Adrenal gland (tissue), 12 donors: Measurements from ENCODE around the gene CST9L. TPM values are rescaled to one million over a fixed set of nuclear protein-coding genes. Genes with fewer than 3 reads are reported as not detected.

Experiments used
- DNase-seq, 7 donors: peaks; one replicate each; pipeline ENCODE4 v3.0.0-alpha.2; 2019 to 2020
- H3K27ac ChIP-seq, 5 donors: fragments of 200-600 bp; sonication (generic) in 4 of 5; 1 replicate in 3 of 5; 2 replicates in 2 of 5; pipeline versions ENCODE4 v1.5.1 to v1.8.0; 2016 to 2020; ENCODE audit warnings: mild to moderate bottlenecking in 1 of 5
- H3K27me3 ChIP-seq: fragments of 200-600 bp; 2 replicates; pipeline ENCODE4 v1.8.0; 2021
- H3K36me3 ChIP-seq, 2 donors: fragments of 200-600 bp; replicated peaks in 1 of 2; 1 replicate in 1 of 2; 2 replicates in 1 of 2; pipeline versions ENCODE4 v1.5.1 to v1.8.0; 2018 to 2022
- H3K4me1 ChIP-seq, 2 donors: fragments of 200-600 bp; replicated peaks in 1 of 2; 1 replicate in 1 of 2; 2 replicates in 1 of 2; pipeline versions ENCODE4 v1.5.1 to v1.8.0; 2018 to 2021
- H3K4me3 ChIP-seq, 4 donors: fragments of 200-600 bp; sonication (generic) in 3 of 4; one replicate each; pipeline ENCODE4 v1.5.1; 2016 to 2018
- H3K9me3 ChIP-seq, 3 donors: fragments of 200-600 bp; sonication (generic) in 1 of 3; replicated peaks in 1 of 3; 1 replicate in 2 of 3; 2 replicates in 1 of 3; pipeline versions ENCODE4 v1.5.1 to v1.8.0; 2016 to 2021
- CTCF ChIP-seq, 6 experiments: fragments of 450-650 bp in 4 of 6; fragments of 200-600 bp in 2 of 6; sonication (generic) in 1 of 6; IDR thresholded peaks; 1 replicate in 5 of 6; 2 replicates in 1 of 6; pipeline versions ENCODE4 v1.5.1 to v1.8.0; 2016 to 2021; ENCODE audit warnings: antibody characterized with exemption in 6 of 6, mild to moderate bottlenecking in 2 of 6, moderate library complexity in 1 of 6
- POLR2A ChIP-seq, 2 donors: fragments of 450-650 bp; IDR thresholded peaks; one replicate each; pipeline ENCODE4 v1.6.1; 2017; ENCODE audit warnings: antibody characterized with exemption in 2 of 2, mild to moderate bottlenecking in 2 of 2, moderate library complexity in 1 of 2
- WGBS, 4 donors: extraction: QIAGEN DNeasy Blood & Tissue Kit in 2 of 4; methylation state at CpG; one replicate each; pipeline versions ENCODE4 v1.1.5 to v1.1.7; 2013 to 2017; 5-methylcytosine and 5-hydroxymethylcytosine counted together
- intact Hi-C, 2 donors: fragments of 100-400 bp; cut with DNase I; formaldehyde crosslinking; loops; one replicate each; pipeline versions ENCODE4 v1.14.1 to v1.15.0; 2022 to 2023
- polyA plus RNA-seq, 3 donors: library from polyadenylated mRNA; stranded (reverse); fragments of 200-250 nt in 2 of 3; fragments of 350-450 nt in 1 of 3; fragmentation: Illumina TruSeq in 1 of 3; extraction: RNeasy Lipid Tissue Mini Kit (QIAGEN cat#74804) in 1 of 3; gene quantifications; one replicate each; pipeline ENCODE4 v1.2.3, GENCODE V29; 2013 to 2014
- total RNA-seq, 9 donors: library from RNA; depleted of rRNA in 4 of 9; stranded (reverse); fragments of >200 nt in 4 of 9; fragments of 120-200 nt in 1 of 9; fragmentation: NEBNext Ultra II Directional in 1 of 9; extraction: Animal tissue kit (Norgen Biotek cat#: 25700) in 1 of 9; gene quantifications; one replicate each; pipeline versions ENCODE4 v1.1.0 to v1.2.4, GENCODE V29; 2013 to 2023
- donor health status: healthy with polysubstance abuse.
- donor health status: Bipolar disorder and iron deficiency.
- donor health status: DM: yes; HTN: yes; CAD: no.
- donor health status: DM: no; HTN: no; CAD: no.
- donor health status: DM: no; HTN: no; CAD: no.
- donor health status: DM: yes; HTN: yes; CAD: no.

CST9L gene
- total and polyA plus RNA-seq, 12 donors = not detected

DNA sequence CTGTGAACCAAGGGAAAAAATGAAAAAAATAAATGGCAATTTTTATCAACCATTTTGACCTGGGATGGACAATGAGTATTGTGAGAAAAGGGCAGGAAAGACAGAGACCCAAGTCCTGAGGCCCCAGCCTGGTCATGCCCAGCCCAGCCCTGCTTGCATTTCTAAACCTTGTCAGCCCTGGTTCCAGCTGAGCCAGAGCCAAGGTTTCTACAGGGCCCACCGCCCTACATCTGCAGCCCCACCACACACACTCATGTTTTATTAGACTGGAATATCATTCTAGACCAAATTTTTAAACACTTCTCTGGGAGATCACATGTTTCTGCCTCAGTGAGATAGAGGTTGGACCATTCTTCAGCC, 667 bp upstream of the CST9L start:
- H3K4me1 ChIP-seq = no peaks in the 10 kb centered on the region

DNA sequence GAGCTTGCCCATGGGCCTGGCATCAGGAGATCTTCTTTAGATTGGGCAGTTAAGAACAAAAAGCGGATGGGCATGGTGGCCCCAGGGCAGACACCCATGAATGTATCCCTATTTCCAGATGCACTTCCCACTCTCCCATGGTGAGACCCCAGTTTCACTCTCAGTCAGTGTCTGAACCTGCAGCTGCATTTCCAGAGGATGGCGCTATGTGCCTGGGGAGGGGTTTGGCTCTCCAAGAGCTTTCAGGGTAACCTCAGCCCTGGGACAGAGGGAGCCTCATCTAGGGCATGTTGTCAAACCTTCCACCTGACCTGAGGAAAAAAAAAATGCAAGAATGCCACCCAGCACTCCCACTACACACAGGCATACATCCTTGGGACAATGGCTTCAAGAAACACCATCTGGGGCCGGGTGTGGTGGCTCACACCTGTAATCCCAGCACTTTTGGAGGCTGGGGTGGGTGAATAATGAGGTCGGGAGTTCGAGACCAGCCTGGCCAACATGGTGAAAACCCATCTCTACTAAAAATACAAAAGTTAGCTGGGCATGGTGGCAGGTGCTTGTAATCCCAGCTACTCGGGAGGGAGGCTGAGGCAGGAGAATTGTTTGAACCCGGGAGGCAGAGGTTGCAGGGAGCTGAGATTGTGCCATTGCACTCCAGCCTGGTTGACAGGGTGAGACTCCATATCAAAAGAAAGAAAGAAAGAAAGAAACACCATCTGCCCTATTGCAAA, 1.9 kb downstream of the CST9L start:
- WGBS, 4 donors = 72 to 82% (median 74%) methylated on average over 7 of the region's 7 CpGs
- peak in 1 of 7 donors; percentile 28 for DNase-seq
- no peaks in the 10 kb centered on the region for H3K4me1 ChIP-seq
- H3K27ac ChIP-seq = no peak overlapping the region
- H3K27me3 ChIP-seq = no peaks in the 10 kb centered on the region
- no peaks in the 10 kb centered on the region for H3K36me3 ChIP-seq
- no peak for TF ChIP-seq POLR2A (IDR thresholded peaks at IDR 0.05)
- TF ChIP-seq CTCF (IDR thresholded peaks at IDR 0.05) = no peak
- H3K9me3 ChIP-seq = peaks cover 0 to 7% (median 0%) of the 10 kb centered on the region in 3 donors
- intact Hi-C loops = no loop called here
- no peak overlapping the region for H3K4me3 ChIP-seq

More for the DNA sequence above, 667 bp upstream of the CST9L start:
- no peak for DNase-seq
- Histone ChIP-seq H3K27ac (no peak overlapping the region), H3K4me3 (no peak overlapping the region), H3K27me3 (no peaks in the 10 kb centered on the region), H3K36me3 (no peaks in the 10 kb centered on the region), H3K9me3 (peaks cover 0 to 6% (median 0%) of the 10 kb centered on the region in 3 donors)
- TF ChIP-seq CTCF (IDR thresholded peaks at IDR 0.05) = no peak
- no peak for TF ChIP-seq POLR2A (IDR thresholded peaks at IDR 0.05)
- 68 to 100% (median 92%) methylated on average over 1 of the region's 1 CpG for WGBS, 4 donors
- intact Hi-C loops = no loop called here

- peaks cover 0 to 9% (median 0%) of the 10 kb centered on the region in 3 donors for H3K9me3 ChIP-seq
- TF ChIP-seq CTCF (IDR thresholded peaks at IDR 0.05) = no peak
- TF ChIP-seq POLR2A (IDR thresholded peaks at IDR 0.05) = no peak
- 81 to 95% (median 87%) methylated on average over 2 of the region's 2 CpGs for WGBS, 4 donors
- H3K36me3 ChIP-seq = no peaks in the 10 kb centered on the region
- intact Hi-C loops = no loop called here
- H3K27me3 ChIP-seq = no peaks in the 10 kb centered on the region
- peak in 1 of 7 donors; percentile 13 for DNase-seq
- H3K4me3 ChIP-seq = no peak overlapping the region
- no peaks in the 10 kb centered on the region for H3K4me1 ChIP-seq
- no peak overlapping the region for H3K27ac ChIP-seq
These were observed 2.7 kb downstream of the CST9L start for GRCh38 chr20:23565503-23566045.

DNA sequence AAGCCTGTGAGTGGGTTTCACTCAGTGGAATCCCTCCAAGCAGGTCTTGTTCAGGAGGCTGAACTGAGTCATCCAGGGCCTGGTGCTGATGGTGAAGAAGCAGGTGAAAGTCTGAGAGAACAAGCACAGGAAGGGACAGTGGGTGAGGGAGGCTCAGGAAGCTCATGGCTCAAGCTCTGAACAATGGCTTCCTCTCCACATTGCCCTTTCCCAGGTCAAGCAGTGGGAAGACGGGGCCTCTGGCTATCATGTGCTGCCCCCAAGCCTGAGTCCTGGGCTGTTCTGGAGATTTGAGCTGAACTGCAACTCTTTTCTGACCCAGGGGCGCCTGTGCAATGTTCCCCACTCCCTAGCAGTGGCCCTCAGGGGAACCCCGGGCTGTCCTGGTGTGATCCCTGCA, 3.4 kb downstream of the CST9L start:
- Histone ChIP-seq H3K4me3 (no peak overlapping the region), H3K27ac (no peak overlapping the region), H3K36me3 (no peaks in the 10 kb centered on the region), H3K9me3 (peaks cover 0 to 9% (median 0%) of the 10 kb centered on the region in 3 donors), H3K27me3 (no peaks in the 10 kb centered on the region), H3K4me1 (no peaks in the 10 kb centered on the region)
- TF ChIP-seq CTCF (IDR thresholded peaks at IDR 0.05) (no peak), POLR2A (IDR thresholded peaks at IDR 0.05) (no peak)
- intact Hi-C loops = no loop called here
- peak in 1 of 7 donors; percentile 14 for DNase-seq
- WGBS, 4 donors = 67 to 71% (median 68%) methylated on average over 1 to 3 of the region's 3 CpGs; no CpG with 5 or more reads in 1 of the 4 donors
